IMR-90 (cell line): ENCODE data around the gene AOPEP. TPM values are rescaled to one million over a fixed set of nuclear protein-coding genes. Genes with fewer than 3 reads are reported as not detected.
A peak's percentile ranks its signal among the peaks of the same experiment; 100 is the strongest.

Source experiments
- ATAC-seq: fragments of 200-7000 bp; cut with Tn5 transposase; 2 replicates; pipeline ENCODE4 v1.9.1; 2020; ENCODE audit warnings: low read depth, mild to moderate bottlenecking, moderate library complexity
- BruUV-seq: library from RNA; stranded (reverse); fragments of 400-500 nt; replicated peaks from 2 replicates; lab custom pipeline; 2021; lab: Mats Ljungman, UMichigan
- CTCF ChIA-PET: fragments of 300-600 bp; formaldehyde crosslinking; extraction: SDS; loops from one replicate; lab custom pipeline; 2021; ENCODE audit warnings: antibody characterized with exemption; lab: Yijun Ruan, JAX
- POLR2A ChIA-PET: fragments of 300-600 bp; sonication (Branson Sonifier 250); formaldehyde crosslinking; loops from one replicate; lab custom pipeline; 2022; ENCODE audit warnings: antibody characterized with exemption; ENCODE audit not compliant: unreplicated experiment; lab: Charles Lee
- DNase-seq: peaks from one replicate; pipeline ENCODE4 v3.0.0; 2013
- H2AFZ ChIP-seq: replicated peaks from 2 replicates; pipeline ENCODE3; 2013; ENCODE audit warnings: low read length, mild to moderate bottlenecking; ENCODE audit not compliant: poor library complexity
- H2AK5ac ChIP-seq: 2 replicates; pipeline ENCODE4 v1.6.1; 2013; ENCODE audit warnings: low read depth, low read length, inconsistent platforms
- H2AK9ac ChIP-seq: replicated peaks from 2 replicates; pipeline ENCODE3; 2013; ENCODE audit warnings: mild to moderate bottlenecking, low read depth, low read length, moderate library complexity; ENCODE audit not compliant: poor library complexity
- H2BK120ac ChIP-seq: 2 replicates; pipeline ENCODE4 v1.6.1; 2013; ENCODE audit warnings: low read depth, low read length, inconsistent platforms
- H2BK15ac ChIP-seq: 3 replicates; pipeline ENCODE4 v1.6.1; 2013; ENCODE audit warnings: low read depth, low read length, inconsistent platforms
- H2BK20ac ChIP-seq: 2 replicates; pipeline ENCODE4 v1.6.1; 2013; ENCODE audit warnings: low read depth, mild to moderate bottlenecking, inconsistent platforms, low read length, moderate library complexity
- H2BK5ac ChIP-seq: 2 replicates; pipeline ENCODE4 v1.6.1; 2013; ENCODE audit warnings: mild to moderate bottlenecking, low read depth, low read length, inconsistent platforms; ENCODE audit not compliant: poor library complexity, severe bottlenecking
- H3K14ac ChIP-seq: replicated peaks from 2 replicates; pipeline ENCODE4 v1.6.1; 2013; ENCODE audit warnings: low read depth, low read length, inconsistent platforms
- H3K18ac ChIP-seq: 2 replicates; pipeline ENCODE4 v1.6.1; 2013; ENCODE audit warnings: low read depth, low read length, control low read depth
- H3K23ac ChIP-seq: 2 replicates; pipeline ENCODE4 v1.6.1; 2013; ENCODE audit warnings: low read depth, low read length, inconsistent platforms
- H3K27ac ChIP-seq: 2 replicates; pipeline ENCODE4 v1.5.1; 2013; ENCODE audit warnings: mild to moderate bottlenecking, control low read depth, low read length; ENCODE audit not compliant: insufficient read depth
- H3K27me3 ChIP-seq: 2 replicates; pipeline ENCODE4 v1.6.1; 2013; ENCODE audit warnings: low read length; ENCODE audit not compliant: control insufficient read depth, insufficient read depth
- H3K36me3 ChIP-seq: 2 replicates; pipeline ENCODE4 v1.6.1; 2013; ENCODE audit warnings: low read length, mixed read lengths; ENCODE audit not compliant: control insufficient read depth, insufficient read depth
- H3K4ac ChIP-seq: 2 replicates; pipeline ENCODE4 v1.6.1; 2013; ENCODE audit warnings: low read depth, low read length, inconsistent platforms
- H3K4me1 ChIP-seq: 2 replicates; pipeline ENCODE4 v1.6.1; 2013; ENCODE audit warnings: low read length, mixed read lengths; ENCODE audit not compliant: control insufficient read depth, insufficient read depth
- H3K4me2 ChIP-seq: 2 replicates; pipeline ENCODE4 v1.6.1; 2013; ENCODE audit warnings: low read depth, mild to moderate bottlenecking, control low read depth, low read length, moderate library complexity
- H3K4me3 ChIP-seq: 2 replicates; pipeline ENCODE4 v1.5.1; 2013; ENCODE audit warnings: low read depth, mild to moderate bottlenecking, control low read depth, low read length, moderate library complexity; ENCODE audit not compliant: insufficient read depth
- H3K56ac ChIP-seq: 2 replicates; pipeline ENCODE4 v1.6.1; 2013; ENCODE audit warnings: low read length, inconsistent platforms; ENCODE audit not compliant: insufficient read depth; ENCODE audit errors: extremely low read depth
- H3K79me1 ChIP-seq, 2 experiments: 2 replicates each; pipeline ENCODE4 v1.6.1; 2013; ENCODE audit warnings: low read length in 2 of 2, inconsistent platforms in 1 of 2, low read depth in 1 of 2
- H3K9ac ChIP-seq: 2 replicates; pipeline ENCODE4 v1.6.1; 2013; ENCODE audit warnings: low read depth, low read length, control low read depth
- H3K9me1 ChIP-seq: 2 replicates; pipeline ENCODE4 v1.6.1; 2013; ENCODE audit warnings: low read length, inconsistent platforms; ENCODE audit not compliant: insufficient read depth
- H3K9me3 ChIP-seq: 2 replicates; pipeline ENCODE4 v1.6.1; 2013; ENCODE audit warnings: low read length; ENCODE audit not compliant: control insufficient read depth, insufficient read depth
- H4K20me1 ChIP-seq: 2 replicates; pipeline ENCODE4 v1.6.1; 2013; ENCODE audit warnings: low read length, inconsistent platforms; ENCODE audit not compliant: insufficient read depth
- H4K5ac ChIP-seq: 2 replicates; pipeline ENCODE4 v1.6.1; 2013; ENCODE audit warnings: mild to moderate bottlenecking, low read depth, low read length, control low read depth
- H4K8ac ChIP-seq, 2 experiments: 2 replicates each; pipeline ENCODE4 v1.6.1; 2013; ENCODE audit warnings: low read depth in 2 of 2, low read length in 2 of 2, control low read depth in 1 of 2, inconsistent platforms in 1 of 2
- H4K91ac ChIP-seq: 2 replicates; pipeline ENCODE4 v1.6.1; 2013; ENCODE audit warnings: low read depth, low read length, inconsistent platforms; ENCODE audit not compliant: insufficient read depth
- CEBPB ChIP-seq: IDR thresholded peaks from 2 replicates; pipeline ENCODE4 v1.6.1; 2012; ENCODE audit warnings: low read depth, low read length, improper control_type of control experiment
- FOS ChIP-seq: fragments of 150-350 bp; IDR thresholded peaks from 2 replicates; pipeline ENCODE4 v1.6.1; 2016; ENCODE audit warnings: low read depth, low read length
- MAFK ChIP-seq: IDR thresholded peaks from 2 replicates; pipeline ENCODE4 v1.6.1; 2012; ENCODE audit warnings: low read depth, low read length, improper control_type of control experiment
- MXI1 ChIP-seq: IDR thresholded peaks from 2 replicates; pipeline ENCODE4 v1.6.1; 2012; ENCODE audit warnings: low read depth, mild to moderate bottlenecking, low read length, moderate library complexity, borderline replicate concordance
- USF2 ChIP-seq: fragments of 150-350 bp; IDR thresholded peaks from 2 replicates; pipeline ENCODE4 v1.6.1; 2017; ENCODE audit warnings: mild to moderate bottlenecking, antibody characterized with exemption, low read length, low read depth
- WGBS, 2 experiments: methylation state at CpG; one replicate each; pipeline versions ENCODE4 v1.1.5 to v1.1.7; 2013; ENCODE audit warnings: missing lambda C conversion rate in 2 of 2; ENCODE audit not compliant: insufficient read length in 1 of 2; ENCODE audit errors: extremely low coverage in 2 of 2; 5-methylcytosine and 5-hydroxymethylcytosine counted together
- dilution Hi-C: fragments of 300-500 bp; cut with HindIII; formaldehyde crosslinking; loops from one replicate; pipeline ENCODE4 v1.14.3; 2018; ENCODE audit warnings: low sequenced_read_pairs; ENCODE audit not compliant: unreplicated experiment
- in situ Hi-C: fragments of 300-500 bp; cut with MboI; formaldehyde crosslinking; loops from 3 replicates; pipeline ENCODE4 v1.14.3; 2019; ENCODE audit warnings: low sequenced_read_pairs, inconsistent platforms, mixed read lengths
- intact Hi-C: fragments of 100-400 bp; cut with micrococcal nuclease; formaldehyde crosslinking; loops from 2 replicates; pipeline ENCODE4 v1.10.0; 2022
- polyA plus RNA-seq, 3 experiments: library from polyadenylated mRNA; depleted of rRNA; stranded (reverse); fragments of >200 nt; gene quantifications; 2 replicates each; pipeline ENCODE4 v1.2.3, GENCODE V29; 2012; ENCODE audit warnings: low replicate concordance in 1 of 3
- total RNA-seq: library from RNA; depleted of rRNA; stranded (reverse); fragments of >200 nt; gene quantifications from 2 replicates; pipeline ENCODE4 v1.2.3, GENCODE V29; 2012
- TF ChIP-seq, protein P1 (sequence below): fragments of 150-350 bp; IDR thresholded peaks from 2 replicates; pipeline ENCODE4 v1.6.1; 2016; ENCODE audit warnings: low read depth, mild to moderate bottlenecking, low read length, moderate library complexity, borderline replicate concordance

The AOPEP gene
- total and polyA plus RNA-seq, 2 of the 4 experiments (the other 2 are of a cell fraction) = 34.9 to 38.7 TPM

DNA sequence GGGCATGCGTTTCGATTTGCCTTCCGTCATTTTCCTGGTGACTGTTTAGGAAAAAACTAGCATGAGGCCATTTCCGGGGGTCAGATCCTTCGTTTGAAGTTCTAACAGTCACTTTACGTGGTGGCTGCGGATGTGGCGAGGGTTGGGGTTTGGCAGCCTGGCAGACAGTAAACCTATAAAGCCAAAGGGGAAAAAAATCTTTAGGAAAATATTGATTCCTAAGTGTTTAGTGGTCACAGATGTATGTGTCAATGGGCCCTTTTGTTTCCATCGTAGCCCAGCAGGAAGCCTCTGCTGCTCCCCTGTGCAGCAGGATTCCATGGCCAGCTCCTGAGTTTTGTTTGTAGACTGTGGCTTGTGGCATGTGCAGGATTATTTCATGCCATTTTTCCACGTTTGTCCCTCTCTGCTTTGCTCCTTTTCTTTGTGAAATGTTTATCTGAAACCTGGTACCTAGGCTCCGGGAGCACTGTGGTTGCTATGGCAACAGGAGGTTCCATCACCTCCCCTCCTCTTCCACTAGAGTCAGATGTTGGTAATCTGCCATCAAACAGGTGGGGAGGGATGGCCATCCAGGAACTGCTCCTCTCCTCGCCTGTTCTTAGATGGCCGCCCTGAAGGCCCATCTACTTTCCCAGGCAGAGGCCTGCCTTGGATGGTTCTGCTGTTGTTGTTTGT lies 202.3 kb downstream of the AOPEP start:
- in situ Hi-C loops (no loop called here), dilution Hi-C loops (no loop called here), intact Hi-C loops (no loop called here)
- Histone ChIP-seq H4K20me1 (no peaks in the 10 kb centered on the region), H2BK15ac (peak overlapping the region; percentile 79; the same call in 2 of the 3 replicates), H2BK120ac (peak overlapping the region; percentile 83), H3K36me3 (peaks cover 3% of the 10 kb centered on the region; the same call in 1 of the 2 replicates), H3K4me1 (peaks cover 14% of the 10 kb centered on the region), H4K91ac (peak overlapping the region; percentile 70), H3K79me1 (peaks cover 16 to 39% of the 10 kb centered on the region in 2 experiments), H4K8ac (peak overlapping the region; percentile 64 to 82; a peak in 3 of 4 replicates), H3K18ac (peak overlapping the region; percentile 69), H3K14ac (peak overlapping the region; percentile 83), H2BK20ac (peak overlapping the region; percentile 69), H3K9ac (no peak overlapping the region), H2AK9ac (peak overlapping the region; percentile 17), H2AK5ac (peak overlapping the region; percentile 94; the same call in 1 of the 2 replicates), H3K4me2 (no peak overlapping the region), H2BK5ac (peak overlapping the region; percentile 38), H2AFZ (peak overlapping the region; percentile 35), H4K5ac (peak overlapping the region; percentile 82), H3K23ac (peak overlapping the region; percentile 70), H3K9me3 (no peaks in the 10 kb centered on the region), H3K4me3 (no peak overlapping the region), H3K56ac (no peak overlapping the region), H3K27me3 (no peaks in the 10 kb centered on the region), H3K9me1 (peaks cover 27% of the 10 kb centered on the region), H3K27ac (no peak overlapping the region), H3K4ac (peak overlapping the region; percentile 76)
- CTCF ChIA-PET = no interaction called here
- no TSS peak for BruUV-seq
- no peak for ATAC-seq
- 29% methylated on average over 5 of the region's 13 CpGs; no CpG with 5 or more reads in 1 of the 2 experiments for WGBS, 2 experiments
- TF ChIP-seq FOS (no peak), CEBPB (no peak), MAFK (no peak), USF2 (no peak), MXI1 (no peak)
- TF ChIP-seq, protein P1, sequence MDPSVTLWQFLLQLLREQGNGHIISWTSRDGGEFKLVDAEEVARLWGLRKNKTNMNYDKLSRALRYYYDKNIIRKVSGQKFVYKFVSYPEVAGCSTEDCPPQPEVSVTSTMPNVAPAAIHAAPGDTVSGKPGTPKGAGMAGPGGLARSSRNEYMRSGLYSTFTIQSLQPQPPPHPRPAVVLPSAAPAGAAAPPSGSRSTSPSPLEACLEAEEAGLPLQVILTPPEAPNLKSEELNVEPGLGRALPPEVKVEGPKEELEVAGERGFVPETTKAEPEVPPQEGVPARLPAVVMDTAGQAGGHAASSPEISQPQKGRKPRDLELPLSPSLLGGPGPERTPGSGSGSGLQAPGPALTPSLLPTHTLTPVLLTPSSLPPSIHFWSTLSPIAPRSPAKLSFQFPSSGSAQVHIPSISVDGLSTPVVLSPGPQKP = no peak
- POLR2A ChIA-PET = no interaction called here
- DNase-seq = peak; percentile 45
